NCI-H345 (cell line): Measurements from ENCODE around the gene RHOT2.

Experiments
- DNase-seq: peaks from one replicate; lab custom pipeline; 2025; lab: John Stamatoyannopoulos, UW

RHOT2 gene

GRCh38 chr16:632486-633335 lies 35.2 kb upstream of the RHOT2 start:
- DNase-seq = no peak

GRCh38 chr16:633336-634050 lies 34.4 kb upstream of the RHOT2 start:
- no peak for DNase-seq

- DNase-seq = no peak
These were observed 33.8 kb upstream of the RHOT2 start for GRCh38 chr16:634051-634670.

- no peak for DNase-seq
These were observed 32.9 kb upstream of the RHOT2 start for GRCh38 chr16:634996-635395.

- DNase-seq = no peak
These were observed 32.2 kb upstream of the RHOT2 start for GRCh38 chr16:635573-636205.

GRCh38 chr16:636206-637080 lies 31.5 kb upstream of the RHOT2 start, which contains the start of gene METTL26:
Gene METTL26 (minus strand): TSS chr16:636305. CDS start chr16:636290, 15 bp downstream.
- DNase-seq = peak; percentile 96

- peak; percentile 90 for DNase-seq
These were observed 30.6 kb upstream of the RHOT2 start for GRCh38 chr16:637081-638018.

GRCh38 chr16:638034-638543 lies 29.8 kb upstream of the RHOT2 start:
- no peak for DNase-seq

- no peak for DNase-seq
These were observed 29.1 kb upstream of the RHOT2 start for GRCh38 chr16:638836-639235.

GRCh38 chr16:640614-641013 lies 27.3 kb upstream of the RHOT2 start:
- no peak for DNase-seq

- peak; percentile 75 for DNase-seq
These were observed 26.4 kb upstream of the RHOT2 start, which contains the start of gene MCRIP2 for GRCh38 chr16:641326-642188. Gene MCRIP2 (plus strand): TSS chr16:641828. CDS start chr16:641992, 164 bp downstream.

- DNase-seq = peak; percentile 29
These were observed 25.5 kb upstream of the RHOT2 start for GRCh38 chr16:642189-643049.

GRCh38 chr16:643050-643368 lies 24.9 kb upstream of the RHOT2 start:
- no peak for DNase-seq

GRCh38 chr16:644556-644955 lies 23.4 kb upstream of the RHOT2 start:
- DNase-seq = no peak

GRCh38 chr16:645852-646678 lies 21.9 kb upstream of the RHOT2 start:
- DNase-seq = no peak

GRCh38 chr16:646679-647172 lies 21.2 kb upstream of the RHOT2 start:
- DNase-seq = no peak
